AG04450 (cell line): ENCODE data around the gene PTPN1. TPM values are rescaled to one million over a fixed set of nuclear protein-coding genes. Genes with fewer than 3 reads are reported as not detected.

Experiments used
- CTCF ChIA-PET: fragments of 300-600, 350-600 bp; formaldehyde crosslinking; extraction: SDS; loops from one replicate; lab custom pipeline; 2022; ENCODE audit warnings: antibody characterized with exemption, inconsistent platforms; lab: Charles Lee
- POLR2A ChIA-PET: fragments of 350-600 bp; formaldehyde crosslinking; extraction: SDS; loops from one replicate; lab custom pipeline; 2021; ENCODE audit warnings: antibody characterized with exemption, inconsistent platforms; lab: Yijun Ruan, JAX
- DNase-seq: peaks from one replicate; pipeline ENCODE4 v3.0.0-alpha.2; 2011; ENCODE audit warnings: low read depth, low spot score
- H3K27ac ChIP-seq: one replicate; pipeline ENCODE4 v1.5.1; 2012; ENCODE audit warnings: low read depth, low read length, control low read depth
- H3K27me3 ChIP-seq: one replicate; pipeline ENCODE4 v1.6.0; 2012; ENCODE audit warnings: low read length; ENCODE audit not compliant: control insufficient read depth, insufficient read depth
- H3K4me3 ChIP-seq: 2 replicates; pipeline ENCODE4 v1.5.1; 2011; ENCODE audit warnings: mild to moderate bottlenecking, low read depth, low read length, control low read depth
- H3K9me3 ChIP-seq: 2 replicates; pipeline ENCODE4 v1.5.1; 2012; ENCODE audit warnings: low read length; ENCODE audit not compliant: control insufficient read depth, insufficient read depth
- polyA plus RNA-seq: library from polyadenylated mRNA; depleted of rRNA; stranded (reverse); fragments of >200 nt; gene quantifications from 2 replicates; pipeline ENCODE4 v1.2.3, GENCODE V29; 2011
- TF ChIP-seq, protein P1 (sequence below): IDR thresholded peaks from 2 replicates; pipeline ENCODE4 v1.5.1; 2011; ENCODE audit warnings: low read depth, low read length, control low read depth, inconsistent platforms

Gene PTPN1
- polyA plus RNA-seq, 1 experiment, result 54.7 TPM

DNA sequence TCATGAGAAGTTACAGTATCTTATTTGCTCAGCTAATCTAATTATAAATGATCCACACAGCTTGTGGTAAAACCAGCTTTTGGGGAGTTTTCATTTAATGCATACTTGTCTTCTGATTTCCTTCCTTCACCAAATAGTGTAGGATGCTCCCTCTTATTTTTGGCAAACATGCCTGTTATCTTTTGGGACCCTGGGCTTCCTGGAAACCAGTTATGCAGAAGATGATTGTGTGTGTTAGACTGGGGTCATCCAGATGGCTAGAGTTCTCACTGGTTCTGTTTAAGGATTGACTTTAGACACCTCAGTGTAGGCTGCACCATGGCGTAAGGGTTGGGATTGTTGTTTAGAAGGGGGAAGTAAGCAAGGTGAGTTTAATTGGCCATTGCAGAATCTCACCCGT is 61.3 kb downstream of the PTPN1 start:
- TF ChIP-seq, protein P1, sequence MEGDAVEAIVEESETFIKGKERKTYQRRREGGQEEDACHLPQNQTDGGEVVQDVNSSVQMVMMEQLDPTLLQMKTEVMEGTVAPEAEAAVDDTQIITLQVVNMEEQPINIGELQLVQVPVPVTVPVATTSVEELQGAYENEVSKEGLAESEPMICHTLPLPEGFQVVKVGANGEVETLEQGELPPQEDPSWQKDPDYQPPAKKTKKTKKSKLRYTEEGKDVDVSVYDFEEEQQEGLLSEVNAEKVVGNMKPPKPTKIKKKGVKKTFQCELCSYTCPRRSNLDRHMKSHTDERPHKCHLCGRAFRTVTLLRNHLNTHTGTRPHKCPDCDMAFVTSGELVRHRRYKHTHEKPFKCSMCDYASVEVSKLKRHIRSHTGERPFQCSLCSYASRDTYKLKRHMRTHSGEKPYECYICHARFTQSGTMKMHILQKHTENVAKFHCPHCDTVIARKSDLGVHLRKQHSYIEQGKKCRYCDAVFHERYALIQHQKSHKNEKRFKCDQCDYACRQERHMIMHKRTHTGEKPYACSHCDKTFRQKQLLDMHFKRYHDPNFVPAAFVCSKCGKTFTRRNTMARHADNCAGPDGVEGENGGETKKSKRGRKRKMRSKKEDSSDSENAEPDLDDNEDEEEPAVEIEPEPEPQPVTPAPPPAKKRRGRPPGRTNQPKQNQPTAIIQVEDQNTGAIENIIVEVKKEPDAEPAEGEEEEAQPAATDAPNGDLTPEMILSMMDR, result no peak
- Histone ChIP-seq H3K9me3 (no peaks in the 10 kb centered on the region), H3K27ac (no peak overlapping the region), H3K4me3 (no peak overlapping the region), H3K27me3 (no peaks in the 10 kb centered on the region)
- ChIA-PET CTCF (no interaction called here), POLR2A (no interaction called here)
- DNase-seq, result no peak

DNA sequence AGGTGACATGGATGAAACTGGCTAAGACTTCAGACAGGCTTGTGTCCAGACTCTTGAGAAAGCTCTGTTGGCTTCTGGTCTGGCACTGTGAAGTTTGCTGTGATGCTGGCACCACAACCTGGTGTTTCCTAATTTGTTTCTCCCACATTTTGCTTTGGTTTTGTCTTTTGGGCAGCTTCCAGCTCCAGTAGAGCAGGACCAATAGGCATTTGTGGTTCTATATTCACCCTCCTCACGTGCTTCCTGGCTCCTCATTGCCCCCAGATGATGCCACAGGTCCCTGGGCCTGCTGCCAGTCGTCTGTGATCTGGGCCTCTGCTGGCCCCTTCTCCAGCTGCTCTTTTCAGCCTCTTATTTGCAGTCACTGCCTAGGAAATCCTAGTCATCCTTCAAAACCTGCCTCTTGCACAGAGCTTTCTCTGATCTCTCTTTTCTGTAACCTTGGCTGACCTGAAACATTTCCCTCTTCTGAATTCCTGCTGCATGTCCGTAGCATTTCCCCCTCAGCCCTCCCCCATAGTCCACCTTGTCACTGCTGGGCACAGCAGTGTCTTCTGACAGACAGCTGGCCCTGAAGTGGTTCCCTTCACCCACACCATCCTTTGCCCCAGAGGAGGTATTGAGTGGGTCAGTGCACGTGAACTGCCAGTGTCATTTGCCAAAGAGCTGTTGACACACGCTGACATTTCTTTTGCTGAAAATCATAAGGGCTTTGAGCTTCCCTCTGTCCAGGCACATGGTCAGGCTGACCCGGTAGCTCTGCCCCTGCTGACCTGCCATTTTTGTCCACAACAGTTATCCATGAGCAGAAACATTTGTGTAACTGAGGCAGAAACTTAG is 63.0 kb downstream of the PTPN1 start:
- ChIA-PET POLR2A (interaction anchor here (1.2 kb wide), 1 partner anchor 70 kb away, joined by 3 read pairs; no protein-coding TSS in a partner anchor), CTCF (interaction anchor here (0.6 to 3.3 kb wide), 8 partner anchors 12 to 394 kb away, joined by 3 to 11 read pairs (median 4); no protein-coding TSS in a partner anchor)
- Histone ChIP-seq H3K9me3 (no peaks in the 10 kb centered on the region), H3K27ac (peak overlapping the region; percentile 73), H3K27me3 (no peaks in the 10 kb centered on the region), H3K4me3 (no peak overlapping the region)
- DNase-seq, result peak; percentile 46
- TF ChIP-seq, protein P1, result no peak

DNA sequence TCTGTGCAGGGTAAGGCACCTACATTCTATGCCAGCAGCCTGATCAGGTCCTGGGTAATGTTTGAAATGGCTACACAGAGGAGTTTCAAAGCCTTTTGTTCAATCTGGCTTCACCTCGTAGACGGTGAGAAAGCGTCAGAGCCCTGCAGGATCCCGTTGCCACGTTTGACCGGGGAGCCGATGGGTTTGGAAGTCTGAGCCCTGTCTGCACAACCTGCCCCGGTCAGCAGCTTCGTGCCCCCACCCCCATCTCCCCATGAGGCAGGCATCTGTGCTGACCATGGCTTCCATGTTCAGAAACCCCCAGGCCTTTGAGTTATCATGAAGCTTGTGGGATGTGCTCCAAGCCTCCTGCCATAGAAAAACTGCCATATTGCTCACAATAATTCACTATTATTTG is 63.9 kb downstream of the PTPN1 start:
- CTCF ChIA-PET, result interaction anchor here (0.8 to 3.3 kb wide), 5 partner anchors 14 to 395 kb away, joined by 3 to 11 read pairs (median 5); no protein-coding TSS in a partner anchor

DNA sequence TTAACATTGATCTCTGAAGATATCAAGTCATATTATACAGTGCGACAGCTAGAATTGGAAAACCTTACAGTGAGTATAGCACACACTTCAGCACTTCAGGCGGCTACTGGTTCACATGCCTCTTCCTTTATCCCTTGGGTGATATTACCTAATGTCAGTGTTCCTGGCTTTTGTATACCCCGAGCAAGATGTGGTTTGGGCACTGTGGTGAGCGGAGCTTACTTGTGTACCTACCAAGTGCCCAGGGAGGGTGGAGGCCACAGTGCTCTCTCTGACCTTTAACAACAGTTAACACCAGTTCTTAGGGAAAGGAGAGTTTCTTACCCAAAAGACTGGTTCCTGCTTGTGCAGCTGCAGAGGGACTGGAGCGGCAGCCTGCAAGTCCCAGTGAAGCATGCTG is 64.4 kb downstream of the PTPN1 start:
- POLR2A ChIA-PET, result no interaction called here
- TF ChIP-seq, protein P1, result no peak
- CTCF ChIA-PET, result interaction anchor here (0.6 to 3.3 kb wide), 7 partner anchors 10 to 989 kb away, joined by 3 to 11 read pairs (median 4); no protein-coding TSS in a partner anchor
- Histone ChIP-seq H3K27ac (no peak overlapping the region), H3K27me3 (no peaks in the 10 kb centered on the region), H3K9me3 (no peaks in the 10 kb centered on the region; the same call in 1 of the 2 replicates), H3K4me3 (no peak overlapping the region)
- no peak for DNase-seq

More for the DNA sequence above, 63.9 kb downstream of the PTPN1 start:
- TF ChIP-seq, protein P1, result no peak
- H3K27ac ChIP-seq, result no peak overlapping the region
- DNase-seq, result no peak
- no peaks in the 10 kb centered on the region for H3K27me3 ChIP-seq
- POLR2A ChIA-PET, result no interaction called here
- H3K4me3 ChIP-seq, result no peak overlapping the region
- H3K9me3 ChIP-seq, result no peaks in the 10 kb centered on the region; the same call in 1 of the 2 replicates
